PC-3 (cell line): ENCODE measurements around the gene ERH. TPM values are rescaled to one million over a fixed set of nuclear protein-coding genes. Genes with fewer than 3 reads are reported as not detected.

Experiments used
- ATAC-seq: fragments of 200-7000 bp; cut with Tn5 transposase; 2 replicates; pipeline ENCODE4 v1.9.1; 2020; ENCODE audit warnings: mild to moderate bottlenecking, moderate library complexity
- BruUV-seq: library from RNA; stranded (reverse); fragments of 400-500 nt; replicated peaks from 2 replicates; lab custom pipeline; 2021; lab: Mats Ljungman, UMichigan
- CTCF ChIA-PET: fragments of 300-600 bp; sonication (Branson Sonifier 250); formaldehyde crosslinking; loops from one replicate; lab custom pipeline; 2022; ENCODE audit warnings: antibody characterized with exemption; lab: Charles Lee
- POLR2A ChIA-PET: fragments of 300-600 bp; sonication (Branson Sonifier 250); formaldehyde crosslinking; loops from one replicate; lab custom pipeline; 2022; ENCODE audit warnings: antibody characterized with exemption; ENCODE audit not compliant: unreplicated experiment; lab: Charles Lee
- DNase-seq: peaks from one replicate; pipeline ENCODE4 v3.0.0-alpha.2; 2015
- H2AFZ ChIP-seq: fragments of 300-600 bp; sonication (generic); 2 replicates; pipeline ENCODE4 v1.6.0; 2016; ENCODE audit warnings: antibody characterized with exemption, low read length
- H3F3A ChIP-seq: fragments of 300-600 bp; sonication (generic); one replicate; pipeline ENCODE4 v1.6.0; 2017; ENCODE audit warnings: antibody characterized with exemption, low read length, control low read depth, mild to moderate bottlenecking; ENCODE audit not compliant: unreplicated experiment
- H3K27ac ChIP-seq: fragments of 300-600 bp; sonication (generic); 2 replicates; pipeline ENCODE4 v1.5.1; 2016; ENCODE audit warnings: mild to moderate bottlenecking, low read length
- H3K27me3 ChIP-seq: fragments of 300-600 bp; sonication (generic); 2 replicates; pipeline ENCODE4 v1.6.1; 2016; ENCODE audit warnings: low read length, mixed read lengths
- H3K36me3 ChIP-seq: fragments of 300-600 bp; sonication (generic); 2 replicates; pipeline ENCODE4 v1.6.1; 2016; ENCODE audit warnings: low read depth, mixed run types, low read length, mixed read lengths
- H3K4me1 ChIP-seq: fragments of 300-600 bp; sonication (generic); 2 replicates; pipeline ENCODE4 v1.5.1; 2016; ENCODE audit warnings: low read length; ENCODE audit not compliant: insufficient read depth
- H3K4me2 ChIP-seq: fragments of 300-600 bp; sonication (generic); 2 replicates; pipeline ENCODE4 v1.6.0; 2016; ENCODE audit warnings: low read length
- H3K4me3 ChIP-seq: fragments of 300-600 bp; sonication (generic); 2 replicates; pipeline ENCODE4 v1.5.1; 2016; ENCODE audit warnings: mild to moderate bottlenecking, low read length, mixed read lengths
- H3K79me2 ChIP-seq: fragments of 300-600 bp; sonication (generic); 2 replicates; pipeline ENCODE4 v1.6.1; 2017; ENCODE audit warnings: low read length, mixed read lengths
- H3K9ac ChIP-seq: fragments of 300-600 bp; sonication (generic); 2 replicates; pipeline ENCODE4 v1.6.0; 2016; ENCODE audit warnings: mild to moderate bottlenecking, low read length
- H3K9me2 ChIP-seq: fragments of 300-600 bp; sonication (generic); replicated peaks from 2 replicates; pipeline ENCODE4 v1.6.1; 2016; ENCODE audit warnings: mixed run types, low read length, mixed read lengths
- H3K9me3 ChIP-seq: fragments of 300-600 bp; sonication (generic); 2 replicates; pipeline ENCODE4 v1.6.1; 2016; ENCODE audit warnings: low read length, mixed read lengths
- H4K20me1 ChIP-seq: fragments of 300-600 bp; sonication (generic); 2 replicates; pipeline ENCODE4 v1.6.1; 2016; ENCODE audit warnings: low read length, mixed read lengths
- CTCF ChIP-seq: fragments of 300-600 bp; sonication (generic); conservative IDR thresholded peaks from 2 replicates; pipeline ENCODE4 v1.5.1; 2017; ENCODE audit warnings: antibody characterized with exemption, low read depth, mild to moderate bottlenecking, low read length
- EZH2 ChIP-seq: fragments of 300-600 bp; sonication (generic); IDR thresholded peaks from one replicate; pipeline ENCODE4 v1.6.1; 2017; ENCODE audit warnings: antibody characterized with exemption, mild to moderate bottlenecking, low read length; ENCODE audit not compliant: unreplicated experiment
- EZH2phosphoT487 ChIP-seq: fragments of 300-600 bp; sonication (generic); IDR thresholded peaks from 2 replicates; pipeline ENCODE4 v1.6.1; 2018; ENCODE audit warnings: mild to moderate bottlenecking, antibody characterized with exemption, low read length, borderline replicate concordance
- intact Hi-C: fragments of 100-400 bp; cut with micrococcal nuclease; formaldehyde crosslinking; loops from 2 replicates; pipeline ENCODE4 v1.9.0; 2023
- total RNA-seq: library from RNA; depleted of rRNA; stranded (reverse); fragments of >200 nt; gene quantifications from 2 replicates; pipeline ENCODE4 v1.2.3, GENCODE V29; 2014

The ERH gene
- total RNA-seq, 1 experiment from 2014 or later: 128 TPM

GRCh38 chr14:69430306-69430939 lies 32.3 kb upstream of the ERH start:
- ChIA-PET POLR2A (no interaction called here), CTCF (no interaction called here)
- no peaks in the 10 kb centered on the region; the same call in none of the 2 replicates for H4K20me1 ChIP-seq
- H3K79me2 ChIP-seq: peaks cover 62% of the 10 kb centered on the region
- peaks cover 15% of the 10 kb centered on the region for H3K36me3 ChIP-seq
- H3K27ac ChIP-seq: no peak overlapping the region
- no peak for DNase-seq
- H2AFZ ChIP-seq: no peak overlapping the region
- H3K9me3 ChIP-seq: no peaks in the 10 kb centered on the region
- no peaks in the 10 kb centered on the region for H3F3A ChIP-seq
- ATAC-seq: no peak
- no peak overlapping the region for H3K4me3 ChIP-seq
- BruUV-seq: no TSS peak
- H3K4me1 ChIP-seq: no peaks in the 10 kb centered on the region
- H3K4me2 ChIP-seq: no peak overlapping the region
- H3K27me3 ChIP-seq: no peaks in the 10 kb centered on the region
- no peak for TF ChIP-seq EZH2phosphoT487
- no peak overlapping the region for H3K9ac ChIP-seq
- no peaks in the 10 kb centered on the region for H3K9me2 ChIP-seq
- intact Hi-C loops: no loop called here

DNA sequence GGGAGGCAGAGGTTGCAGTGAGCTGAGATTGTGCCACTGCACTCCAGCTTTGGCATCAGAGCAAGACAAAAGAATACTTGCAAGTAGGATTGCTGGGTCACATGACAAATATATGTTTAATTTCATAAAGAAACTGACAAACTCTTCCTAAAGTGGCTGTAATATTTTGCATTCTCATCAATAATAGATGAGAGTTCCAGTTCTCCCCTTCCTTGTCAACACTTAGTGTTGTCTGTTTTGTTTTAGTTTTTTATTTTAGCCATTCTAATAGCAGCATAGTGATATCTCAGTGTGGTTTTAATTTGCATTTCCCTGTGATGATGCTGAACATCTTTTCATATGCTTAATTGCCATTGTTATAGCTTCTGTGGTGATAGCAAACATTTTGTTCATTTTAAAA lies 31.5 kb upstream of the ERH start:
- H3K79me2 ChIP-seq: peaks cover 62% of the 10 kb centered on the region
- ATAC-seq (no peak), DNase-seq (no peak)
- H3K9ac ChIP-seq: no peak overlapping the region
- no TSS peak for BruUV-seq
- H3K27ac ChIP-seq: no peak overlapping the region
- TF ChIP-seq EZH2: no peak
- intact Hi-C loops: no loop called here
- no peak overlapping the region for H3K4me2 ChIP-seq
- H3F3A ChIP-seq: no peaks in the 10 kb centered on the region
- H3K27me3 ChIP-seq: no peaks in the 10 kb centered on the region
- peaks cover 7% of the 10 kb centered on the region for H4K20me1 ChIP-seq
- ChIA-PET POLR2A (no interaction called here), CTCF (no interaction called here)
- no peak overlapping the region for H2AFZ ChIP-seq
- peaks cover 23% of the 10 kb centered on the region for H3K36me3 ChIP-seq
- H3K4me1 ChIP-seq: peaks cover 4% of the 10 kb centered on the region
- no peaks in the 10 kb centered on the region for H3K9me2 ChIP-seq
- no peaks in the 10 kb centered on the region for H3K9me3 ChIP-seq
- H3K4me3 ChIP-seq: no peak overlapping the region

- Histone ChIP-seq H3K9me3 (no peaks in the 10 kb centered on the region), H3K36me3 (peaks cover 24% of the 10 kb centered on the region), H3K27me3 (no peaks in the 10 kb centered on the region), H3K9ac (no peak overlapping the region), H3F3A (peaks cover 5% of the 10 kb centered on the region), H3K79me2 (peaks cover 61% of the 10 kb centered on the region), H2AFZ (no peak overlapping the region), H3K4me1 (peaks cover 14% of the 10 kb centered on the region), H3K27ac (no peak overlapping the region), H3K9me2 (no peaks in the 10 kb centered on the region), H3K4me2 (no peak overlapping the region), H4K20me1 (peaks cover 17% of the 10 kb centered on the region), H3K4me3 (no peak overlapping the region)
- ATAC-seq (no peak), DNase-seq (no peak)
- ChIA-PET POLR2A (no interaction called here), CTCF (no interaction called here)
- intact Hi-C loops: no loop called here
- TF ChIP-seq EZH2phosphoT487: no peak
- no peak for TF ChIP-seq EZH2
- TF ChIP-seq CTCF: no peak
- no TSS peak for BruUV-seq
Measured at GRCh38 chr14:69428289-69428998, 30.3 kb upstream of the ERH start.
